Adrenal gland (tissue), 12 donors: ENCODE results near the gene STK24. TPM values are rescaled to one million over a fixed set of nuclear protein-coding genes. Genes with fewer than 3 reads are reported as not detected.

Experiments used
- DNase-seq, 7 donors: peaks; one replicate each; pipeline ENCODE4 v3.0.0-alpha.2; 2019 to 2020
- H3K27ac ChIP-seq, 5 donors: fragments of 200-600 bp; sonication (generic) in 4 of 5; 1 replicate in 3 of 5; 2 replicates in 2 of 5; pipeline versions ENCODE4 v1.5.1 to v1.8.0; 2016 to 2020; ENCODE audit warnings: mild to moderate bottlenecking in 1 of 5
- H3K27me3 ChIP-seq: fragments of 200-600 bp; 2 replicates; pipeline ENCODE4 v1.8.0; 2021
- H3K36me3 ChIP-seq, 2 donors: fragments of 200-600 bp; replicated peaks in 1 of 2; 1 replicate in 1 of 2; 2 replicates in 1 of 2; pipeline versions ENCODE4 v1.5.1 to v1.8.0; 2018 to 2022
- H3K4me1 ChIP-seq, 2 donors: fragments of 200-600 bp; replicated peaks in 1 of 2; 1 replicate in 1 of 2; 2 replicates in 1 of 2; pipeline versions ENCODE4 v1.5.1 to v1.8.0; 2018 to 2021
- H3K4me3 ChIP-seq, 4 donors: fragments of 200-600 bp; sonication (generic) in 3 of 4; one replicate each; pipeline ENCODE4 v1.5.1; 2016 to 2018
- H3K9me3 ChIP-seq, 3 donors: fragments of 200-600 bp; sonication (generic) in 1 of 3; replicated peaks in 1 of 3; 1 replicate in 2 of 3; 2 replicates in 1 of 3; pipeline versions ENCODE4 v1.5.1 to v1.8.0; 2016 to 2021
- CTCF ChIP-seq, 6 experiments: fragments of 450-650 bp in 4 of 6; fragments of 200-600 bp in 2 of 6; sonication (generic) in 1 of 6; IDR thresholded peaks; 1 replicate in 5 of 6; 2 replicates in 1 of 6; pipeline versions ENCODE4 v1.5.1 to v1.8.0; 2016 to 2021; ENCODE audit warnings: antibody characterized with exemption in 6 of 6, mild to moderate bottlenecking in 2 of 6, moderate library complexity in 1 of 6
- POLR2A ChIP-seq, 2 donors: fragments of 450-650 bp; IDR thresholded peaks; one replicate each; pipeline ENCODE4 v1.6.1; 2017; ENCODE audit warnings: antibody characterized with exemption in 2 of 2, mild to moderate bottlenecking in 2 of 2, moderate library complexity in 1 of 2
- WGBS, 4 donors: extraction: QIAGEN DNeasy Blood & Tissue Kit in 2 of 4; methylation state at CpG; one replicate each; pipeline versions ENCODE4 v1.1.5 to v1.1.7; 2013 to 2017; 5-methylcytosine and 5-hydroxymethylcytosine counted together
- intact Hi-C, 2 donors: fragments of 100-400 bp; cut with DNase I; formaldehyde crosslinking; loops; one replicate each; pipeline versions ENCODE4 v1.14.1 to v1.15.0; 2022 to 2023
- polyA plus RNA-seq, 3 donors: library from polyadenylated mRNA; stranded (reverse); fragments of 200-250 nt in 2 of 3; fragments of 350-450 nt in 1 of 3; fragmentation: Illumina TruSeq in 1 of 3; extraction: RNeasy Lipid Tissue Mini Kit (QIAGEN cat#74804) in 1 of 3; gene quantifications; one replicate each; pipeline ENCODE4 v1.2.3, GENCODE V29; 2013 to 2014
- total RNA-seq, 9 donors: library from RNA; depleted of rRNA in 4 of 9; stranded (reverse); fragments of >200 nt in 4 of 9; fragments of 120-200 nt in 1 of 9; fragmentation: NEBNext Ultra II Directional in 1 of 9; extraction: Animal tissue kit (Norgen Biotek cat#: 25700) in 1 of 9; gene quantifications; one replicate each; pipeline versions ENCODE4 v1.1.0 to v1.2.4, GENCODE V29; 2013 to 2023
- donor health status: healthy with polysubstance abuse.
- donor health status: Bipolar disorder and iron deficiency.
- donor health status: DM: yes; HTN: yes; CAD: no.
- donor health status: DM: no; HTN: no; CAD: no.
- donor health status: DM: no; HTN: no; CAD: no.
- donor health status: DM: yes; HTN: yes; CAD: no.

STK24 gene
- total and polyA plus RNA-seq, 12 donors, result 17.7 to 72.2 (median 56.0) TPM

DNA sequence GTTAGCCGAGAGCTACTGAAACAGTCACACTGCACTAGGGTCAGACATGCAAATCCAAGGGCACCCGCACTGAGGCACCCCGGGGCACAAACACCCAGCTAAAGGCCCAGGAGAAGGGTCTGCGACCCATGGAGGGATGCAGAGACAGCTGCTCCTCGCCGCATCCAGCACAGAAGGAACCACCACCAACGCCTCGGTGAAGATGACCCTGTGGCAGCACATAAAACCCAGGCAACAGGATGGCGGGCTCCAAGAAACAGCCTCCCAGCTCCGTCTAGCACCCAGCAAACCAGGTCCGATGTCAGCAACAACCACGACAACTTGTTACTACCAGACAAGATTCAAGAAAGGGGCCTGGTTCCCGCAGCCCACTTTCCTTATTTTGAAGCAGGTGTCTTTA lies 82.1 kb downstream of the STK24 start:
- Histone ChIP-seq H3K4me1 (peaks cover 17 to 29% of the 10 kb centered on the region in 2 donors), H3K36me3 (peaks cover 0 to 6% of the 10 kb centered on the region in 2 donors), H3K27ac (peak overlapping the region in 1 of 5 donors; percentile 55), H3K9me3 (no peaks in the 10 kb centered on the region), H3K27me3 (no peaks in the 10 kb centered on the region), H3K4me3 (no peak overlapping the region)
- WGBS, 4 donors, result 87 to 94% (median 92%) methylated on average over 11 to 13 of the region's 13 CpGs
- intact Hi-C loops, result no loop called here
- TF ChIP-seq CTCF (IDR thresholded peaks at IDR 0.05) (no peak), POLR2A (IDR thresholded peaks at IDR 0.05) (no peak)
- DNase-seq, result no peak

DNA sequence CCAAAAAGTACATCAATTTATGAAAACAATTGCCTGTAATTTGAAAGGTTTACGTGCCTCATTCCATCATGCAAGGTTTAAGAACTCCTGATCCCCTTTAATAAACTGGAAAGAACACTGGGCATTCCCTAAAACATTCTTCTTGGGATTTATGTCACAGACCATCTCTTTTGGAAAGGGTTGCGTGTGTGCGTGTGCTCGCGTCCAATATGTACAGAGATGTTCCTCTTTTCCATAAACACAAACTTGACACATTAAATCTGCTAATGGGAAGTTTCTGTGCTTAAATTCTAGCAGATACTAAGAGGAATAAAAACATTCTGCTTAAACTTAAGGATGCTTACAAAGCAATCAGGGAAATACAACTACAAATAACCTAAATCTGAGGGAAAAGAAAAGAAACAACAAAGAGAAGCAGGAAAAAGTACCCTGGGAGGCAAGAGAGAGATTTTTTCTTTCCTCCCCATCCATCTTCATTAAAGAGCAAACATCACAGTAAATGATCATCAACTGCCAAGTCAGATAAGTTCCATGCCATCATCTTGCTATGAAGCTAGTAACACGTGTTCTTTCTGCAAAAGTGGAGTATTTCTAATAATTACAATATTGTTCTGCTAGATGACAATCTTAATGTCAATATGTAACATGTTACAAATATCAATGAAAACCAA lies 83.7 kb downstream of the STK24 start:
- Histone ChIP-seq H3K27ac (no peak overlapping the region), H3K27me3 (no peaks in the 10 kb centered on the region), H3K36me3 (no peaks in the 10 kb centered on the region), H3K4me3 (no peak overlapping the region), H3K9me3 (no peaks in the 10 kb centered on the region), H3K4me1 (peaks cover 17 to 32% of the 10 kb centered on the region in 2 donors)
- TF ChIP-seq CTCF (IDR thresholded peaks at IDR 0.05) (no peak), POLR2A (IDR thresholded peaks at IDR 0.05) (no peak)
- 77 to 92% (median 83%) methylated on average over 6 of the region's 6 CpGs for WGBS, 4 donors
- intact Hi-C loops, result no loop called here
- no peak for DNase-seq

GRCh38 chr13:98492335-98493041 lies 84.4 kb downstream of the STK24 start:
- Histone ChIP-seq H3K36me3 (no peaks in the 10 kb centered on the region), H3K4me3 (no peak overlapping the region), H3K4me1 (peaks cover 17 to 32% of the 10 kb centered on the region in 2 donors), H3K27ac (no peak overlapping the region), H3K27me3 (no peaks in the 10 kb centered on the region), H3K9me3 (no peaks in the 10 kb centered on the region)
- TF ChIP-seq POLR2A (IDR thresholded peaks at IDR 0.05) (no peak), CTCF (IDR thresholded peaks at IDR 0.05) (no peak)
- intact Hi-C loops, result no loop called here
- DNase-seq, result no peak
- WGBS, 4 donors, result 83 to 92% (median 86%) methylated on average over 6 of the region's 6 CpGs

DNA sequence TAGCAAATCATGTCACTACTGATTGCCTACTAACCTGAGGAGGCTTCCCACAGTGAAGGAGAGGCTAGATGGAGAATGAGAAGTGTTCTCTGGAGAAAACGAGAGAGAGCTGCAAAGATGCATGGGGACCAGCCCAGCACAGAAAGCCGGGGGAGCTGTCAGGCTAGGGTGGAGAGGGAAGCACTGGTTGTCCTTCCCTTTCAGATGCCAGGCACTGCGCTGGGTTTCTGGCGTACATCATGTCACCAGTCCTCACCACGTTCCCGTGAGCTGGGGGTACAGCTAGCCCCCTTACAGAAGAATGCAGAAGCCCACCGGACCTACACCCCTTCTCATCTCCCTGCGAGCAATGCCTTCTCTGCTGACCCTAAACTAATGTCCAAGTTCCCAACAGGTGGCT lies 86.0 kb downstream of the STK24 start:
- H3K4me1 ChIP-seq, result peaks cover 10 to 20% of the 10 kb centered on the region in 2 donors

More for the DNA sequence above, 86.0 kb downstream of the STK24 start:
- 85 to 89% (median 86%) methylated on average over 8 of the region's 8 CpGs for WGBS, 4 donors
- H3K9me3 ChIP-seq, result no peaks in the 10 kb centered on the region
- DNase-seq, result no peak
- no peak overlapping the region for H3K27ac ChIP-seq
- H3K4me3 ChIP-seq, result no peak overlapping the region
- intact Hi-C loops, result no loop called here
- TF ChIP-seq CTCF (IDR thresholded peaks at IDR 0.05), result no peak
- no peak for TF ChIP-seq POLR2A (IDR thresholded peaks at IDR 0.05)
- H3K36me3 ChIP-seq, result no peaks in the 10 kb centered on the region
- no peaks in the 10 kb centered on the region for H3K27me3 ChIP-seq
